Brain microvascular endothelial cell (primary cell): ENCODE data around the gene CIT.

Experiments
- DNase-seq: peaks from one replicate; pipeline ENCODE4 v3.0.0-alpha.2; 2020
- H3K27ac ChIP-seq: fragments of 250-450 bp; sonication (Bioruptor Pico); 2 replicates; pipeline ENCODE4 v1.5.1; 2020; ENCODE audit warnings: mild to moderate bottlenecking, moderate library complexity
- H3K27me3 ChIP-seq: fragments of 250-450 bp; sonication (Bioruptor Pico); replicated peaks from 2 replicates; pipeline ENCODE4 v1.5.1; 2020; ENCODE audit warnings: mild to moderate bottlenecking
- H3K36me3 ChIP-seq: fragments of 250-450 bp; sonication (Bioruptor Pico); replicated peaks from 2 replicates; pipeline ENCODE4 v1.5.1; 2020; ENCODE audit warnings: mild to moderate bottlenecking
- H3K4me3 ChIP-seq: 2 replicates; pipeline ENCODE4 v1.5.1; 2011; ENCODE audit warnings: low read depth, mild to moderate bottlenecking, control low read depth, low read length, moderate library complexity
- in situ Hi-C: cut with HindIII; loops from 2 replicates; pipeline ENCODE4 v1.10.0; 2017; ENCODE audit warnings: low sequenced_read_pairs, low pct_ligation_motif_present
- TF ChIP-seq, protein P1 (sequence below): IDR thresholded peaks from 2 replicates; pipeline ENCODE4 v1.5.1; 2011; ENCODE audit warnings: low read depth, mild to moderate bottlenecking, moderate library complexity, low read length, control low read depth, inconsistent platforms; ENCODE audit errors: missing control alignments

The CIT gene

GRCh38 chr12:119686776-119687175, 190.3 kb downstream of the CIT start:
- TF ChIP-seq, protein P1, sequence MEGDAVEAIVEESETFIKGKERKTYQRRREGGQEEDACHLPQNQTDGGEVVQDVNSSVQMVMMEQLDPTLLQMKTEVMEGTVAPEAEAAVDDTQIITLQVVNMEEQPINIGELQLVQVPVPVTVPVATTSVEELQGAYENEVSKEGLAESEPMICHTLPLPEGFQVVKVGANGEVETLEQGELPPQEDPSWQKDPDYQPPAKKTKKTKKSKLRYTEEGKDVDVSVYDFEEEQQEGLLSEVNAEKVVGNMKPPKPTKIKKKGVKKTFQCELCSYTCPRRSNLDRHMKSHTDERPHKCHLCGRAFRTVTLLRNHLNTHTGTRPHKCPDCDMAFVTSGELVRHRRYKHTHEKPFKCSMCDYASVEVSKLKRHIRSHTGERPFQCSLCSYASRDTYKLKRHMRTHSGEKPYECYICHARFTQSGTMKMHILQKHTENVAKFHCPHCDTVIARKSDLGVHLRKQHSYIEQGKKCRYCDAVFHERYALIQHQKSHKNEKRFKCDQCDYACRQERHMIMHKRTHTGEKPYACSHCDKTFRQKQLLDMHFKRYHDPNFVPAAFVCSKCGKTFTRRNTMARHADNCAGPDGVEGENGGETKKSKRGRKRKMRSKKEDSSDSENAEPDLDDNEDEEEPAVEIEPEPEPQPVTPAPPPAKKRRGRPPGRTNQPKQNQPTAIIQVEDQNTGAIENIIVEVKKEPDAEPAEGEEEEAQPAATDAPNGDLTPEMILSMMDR: no peak
- no peak overlapping the region for H3K4me3 ChIP-seq
- no peak for DNase-seq
- no peaks in the 10 kb centered on the region for H3K27me3 ChIP-seq
- in situ Hi-C loops: no loop called here
- H3K36me3 ChIP-seq: peaks cover 5% of the 10 kb centered on the region
- H3K27ac ChIP-seq: no peak overlapping the region

DNA sequence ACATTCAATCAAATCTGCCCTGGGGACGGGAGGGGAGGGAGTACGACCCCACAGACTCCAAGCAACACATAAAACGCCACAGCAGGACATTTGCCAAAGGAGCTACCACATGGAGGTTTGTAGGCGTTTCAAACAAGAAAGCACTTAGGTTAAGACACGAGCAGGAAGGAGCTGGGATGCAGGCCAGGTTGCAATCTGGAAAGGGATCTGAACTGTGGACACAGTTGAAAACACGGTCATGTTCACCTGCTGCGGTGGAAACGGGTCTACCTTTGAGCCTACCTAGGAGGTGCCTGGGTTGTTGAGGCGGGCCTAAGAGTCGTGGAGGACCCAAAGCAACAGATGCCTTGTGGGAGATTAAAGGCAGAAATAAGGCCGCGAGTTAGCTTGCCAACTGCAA, 190.8 kb downstream of the CIT start:
- Histone ChIP-seq H3K27me3 (no peaks in the 10 kb centered on the region), H3K4me3 (no peak overlapping the region), H3K27ac (no peak overlapping the region), H3K36me3 (peaks cover 5% of the 10 kb centered on the region)
- TF ChIP-seq, protein P1: no peak
- DNase-seq: no peak
- in situ Hi-C loops: no loop called here

DNA sequence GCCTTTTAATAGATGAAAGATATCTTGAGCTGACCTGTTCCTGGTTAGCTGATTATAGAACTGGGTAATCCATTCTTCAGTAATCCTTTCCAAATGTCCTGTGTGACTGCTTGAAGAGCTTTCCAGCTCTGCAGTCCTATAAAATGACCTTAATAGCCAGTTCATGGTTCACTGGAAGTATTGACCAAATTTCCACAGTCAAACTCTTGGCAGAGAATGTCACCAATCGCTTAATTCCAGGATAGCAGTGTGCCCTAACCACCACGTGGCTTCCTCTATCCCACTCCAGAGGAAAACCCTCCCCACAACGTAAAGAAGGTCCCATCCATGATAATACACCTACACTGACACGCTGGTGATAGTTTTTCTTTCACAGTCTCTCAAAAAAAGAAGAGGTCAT, 191.7 kb downstream of the CIT start:
- Histone ChIP-seq H3K27ac (no peak overlapping the region), H3K4me3 (no peak overlapping the region), H3K36me3 (peaks cover 15% of the 10 kb centered on the region), H3K27me3 (no peaks in the 10 kb centered on the region)
- in situ Hi-C loops: no loop called here
- TF ChIP-seq, protein P1: no peak
- no peak for DNase-seq

DNA sequence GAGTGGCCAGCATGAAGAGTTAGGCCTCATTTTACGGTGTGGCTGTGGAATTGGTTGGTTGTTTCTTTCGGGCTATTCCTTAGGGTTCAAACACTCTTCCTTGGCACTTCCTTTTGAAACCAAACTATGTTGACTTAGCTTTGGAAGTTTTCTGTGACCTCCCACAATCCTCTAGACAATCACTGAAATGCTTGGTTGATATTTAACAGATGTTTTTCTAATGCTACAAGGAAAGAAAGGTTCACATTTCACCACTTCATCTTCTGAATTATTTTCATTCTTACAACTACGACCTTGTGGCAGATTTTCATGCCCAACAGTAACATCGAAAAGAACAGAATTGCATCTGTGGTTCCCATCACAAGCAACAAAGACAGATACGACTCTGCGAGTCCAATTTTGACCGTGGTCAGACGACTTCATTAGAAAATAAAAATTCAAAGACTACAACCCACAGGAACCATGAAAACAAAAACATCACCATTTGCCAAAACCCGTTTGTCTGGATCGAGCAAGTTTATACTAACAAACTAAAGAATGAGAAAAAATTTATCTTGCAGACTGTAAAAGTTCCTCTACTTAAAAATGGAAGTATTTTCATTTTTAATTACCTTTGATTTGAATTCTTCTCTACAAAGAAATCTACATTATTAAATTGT, 192.3 kb downstream of the CIT start:
- TF ChIP-seq, protein P1: no peak
- Histone ChIP-seq H3K36me3 (peaks cover 20% of the 10 kb centered on the region), H3K27me3 (no peaks in the 10 kb centered on the region), H3K27ac (no peak overlapping the region), H3K4me3 (no peak overlapping the region)
- in situ Hi-C loops: no loop called here
- DNase-seq: no peak

DNA sequence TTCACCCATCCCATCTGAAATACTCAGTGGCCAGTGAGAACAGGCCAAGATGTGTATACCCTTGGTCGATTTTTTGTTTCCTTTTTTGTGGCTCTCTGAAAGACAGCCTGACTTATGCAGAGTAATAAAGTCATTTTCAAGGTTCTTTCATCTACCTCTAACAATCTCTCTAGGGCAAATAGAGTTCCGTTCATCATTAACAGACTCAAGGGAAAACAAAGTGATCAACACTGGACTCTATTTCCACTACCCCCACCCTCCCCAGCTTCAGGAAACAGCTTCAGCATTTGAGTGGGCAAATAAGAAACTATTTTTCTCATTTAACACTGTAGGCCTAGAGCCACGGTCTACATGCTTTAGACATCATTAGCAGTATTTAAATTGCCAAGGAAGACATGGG, 193.3 kb downstream of the CIT start:
- H3K27me3 ChIP-seq: no peaks in the 10 kb centered on the region
- DNase-seq: no peak
- H3K36me3 ChIP-seq: peaks cover 26% of the 10 kb centered on the region
- no peak overlapping the region for H3K4me3 ChIP-seq
- in situ Hi-C loops: no loop called here
- TF ChIP-seq, protein P1: no peak
- no peak overlapping the region for H3K27ac ChIP-seq

GRCh38 chr12:119683413-119683812, 193.7 kb downstream of the CIT start:
- in situ Hi-C loops: no loop called here
- TF ChIP-seq, protein P1: no peak
- DNase-seq: peak; percentile 11
- H3K36me3 ChIP-seq: peaks cover 28% of the 10 kb centered on the region
- H3K4me3 ChIP-seq: no peak overlapping the region
- no peaks in the 10 kb centered on the region for H3K27me3 ChIP-seq
- no peak overlapping the region for H3K27ac ChIP-seq
